Coronary artery (tissue), 2 donors: ENCODE data around the gene IFI27L2.

ENCODE experiments used
- DNase-seq: peaks from one replicate; pipeline ENCODE4 v3.0.0-alpha.2; 2017; ENCODE audit warnings: low spot score
- H3K27ac ChIP-seq, 2 donors: fragments of 200-600 bp; sonication (generic); one replicate each; pipeline ENCODE4 v1.5.1; 2016 to 2019
- H3K4me3 ChIP-seq: fragments of 200-600 bp; sonication (generic); 2 replicates; pipeline ENCODE4 v1.5.1; 2016; ENCODE audit warnings: mild to moderate bottlenecking, moderate library complexity
- TF ChIP-seq, protein P1 (sequence below): fragments of 200-600 bp; sonication (generic); IDR thresholded peaks from one replicate; pipeline ENCODE4 v1.5.1; 2019; ENCODE audit warnings: antibody characterized with exemption

IFI27L2 gene

DNA sequence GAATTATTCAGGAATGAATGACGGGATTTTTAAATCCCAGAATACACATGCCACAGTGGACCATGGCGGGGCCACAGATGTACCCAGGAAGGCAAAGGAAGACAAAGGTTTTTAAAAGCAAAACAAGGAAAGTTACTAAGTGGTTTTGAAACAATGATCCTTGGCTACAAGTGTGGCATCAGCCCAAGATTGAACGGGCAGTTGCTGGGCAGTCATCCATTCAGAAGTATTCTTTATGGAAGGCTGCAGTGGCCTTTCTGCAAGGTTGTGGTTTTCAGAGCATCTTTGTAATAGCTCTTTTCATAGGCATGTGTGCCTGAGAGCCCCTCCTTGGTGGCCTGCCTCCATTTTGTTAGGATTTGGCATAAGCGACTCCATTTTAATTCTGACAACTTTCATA lies 32.3 kb downstream of the IFI27L2 start:
- TF ChIP-seq, protein P1, sequence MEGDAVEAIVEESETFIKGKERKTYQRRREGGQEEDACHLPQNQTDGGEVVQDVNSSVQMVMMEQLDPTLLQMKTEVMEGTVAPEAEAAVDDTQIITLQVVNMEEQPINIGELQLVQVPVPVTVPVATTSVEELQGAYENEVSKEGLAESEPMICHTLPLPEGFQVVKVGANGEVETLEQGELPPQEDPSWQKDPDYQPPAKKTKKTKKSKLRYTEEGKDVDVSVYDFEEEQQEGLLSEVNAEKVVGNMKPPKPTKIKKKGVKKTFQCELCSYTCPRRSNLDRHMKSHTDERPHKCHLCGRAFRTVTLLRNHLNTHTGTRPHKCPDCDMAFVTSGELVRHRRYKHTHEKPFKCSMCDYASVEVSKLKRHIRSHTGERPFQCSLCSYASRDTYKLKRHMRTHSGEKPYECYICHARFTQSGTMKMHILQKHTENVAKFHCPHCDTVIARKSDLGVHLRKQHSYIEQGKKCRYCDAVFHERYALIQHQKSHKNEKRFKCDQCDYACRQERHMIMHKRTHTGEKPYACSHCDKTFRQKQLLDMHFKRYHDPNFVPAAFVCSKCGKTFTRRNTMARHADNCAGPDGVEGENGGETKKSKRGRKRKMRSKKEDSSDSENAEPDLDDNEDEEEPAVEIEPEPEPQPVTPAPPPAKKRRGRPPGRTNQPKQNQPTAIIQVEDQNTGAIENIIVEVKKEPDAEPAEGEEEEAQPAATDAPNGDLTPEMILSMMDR, result no peak
- DNase-seq, result no peak
- Histone ChIP-seq H3K27ac (no peak overlapping the region), H3K4me3 (no peak overlapping the region)

DNA sequence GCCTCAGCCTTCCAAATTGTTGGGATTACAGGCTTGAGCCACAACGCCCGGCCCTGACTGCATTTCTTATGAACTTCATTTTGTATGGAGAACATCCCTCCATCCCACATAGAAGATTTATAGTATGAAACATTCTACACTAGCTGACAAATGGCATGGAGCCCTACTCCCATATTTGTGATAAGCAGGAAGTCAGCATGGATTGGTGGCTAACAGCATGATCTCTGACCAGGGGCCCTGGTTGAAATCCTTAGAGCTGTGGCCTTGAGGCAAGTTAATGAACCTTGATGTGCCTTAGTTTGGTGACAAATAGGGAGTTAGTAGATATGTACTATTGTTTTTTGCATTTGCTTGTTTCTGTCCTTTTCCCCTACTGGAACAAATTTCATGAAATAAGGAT lies 36.0 kb downstream of the IFI27L2 start:
- TF ChIP-seq, protein P1, result no peak
- Histone ChIP-seq H3K4me3 (no peak overlapping the region), H3K27ac (no peak overlapping the region)
- DNase-seq, result no peak

DNA sequence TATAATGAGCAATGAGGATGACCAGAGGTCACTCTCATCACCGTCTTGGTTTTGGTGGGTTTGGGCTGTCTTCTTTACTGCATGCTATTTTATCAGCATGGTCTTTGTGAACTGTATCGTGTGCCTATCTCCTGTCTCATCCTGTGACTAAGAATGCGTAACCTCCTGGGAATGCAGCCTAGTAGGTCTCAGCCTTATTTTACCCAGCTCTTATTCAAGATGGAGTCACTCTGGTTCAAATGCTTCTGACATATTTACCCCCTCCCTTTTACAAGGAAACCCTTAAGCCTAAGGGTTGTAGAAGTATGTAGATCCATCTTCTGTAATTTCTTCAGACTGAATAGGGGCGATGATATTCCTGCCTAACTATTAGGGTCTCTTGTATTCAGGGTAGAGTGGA lies 39.9 kb downstream of the IFI27L2 start:
- Histone ChIP-seq H3K4me3 (no peak overlapping the region), H3K27ac (no peak overlapping the region)
- DNase-seq, result no peak
- TF ChIP-seq, protein P1, result no peak

DNA sequence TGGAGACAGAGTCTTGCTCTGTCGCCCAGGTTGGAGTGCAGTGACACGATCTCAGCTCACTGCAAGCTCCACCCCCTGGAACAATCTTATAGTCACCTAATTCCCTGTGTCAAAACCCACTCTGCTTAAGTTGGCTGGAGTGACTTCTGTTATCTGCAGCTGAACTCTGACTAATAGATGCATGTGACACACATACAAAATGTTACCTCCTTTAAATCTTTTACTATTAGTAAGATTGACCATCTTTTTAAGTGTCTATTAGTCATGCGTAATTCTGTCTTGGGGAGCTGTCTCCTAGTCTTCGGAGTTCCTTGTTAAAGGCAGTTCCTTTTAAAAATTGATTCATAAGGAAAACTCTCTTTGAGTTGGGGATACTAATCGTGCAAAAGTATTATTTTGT lies 40.9 kb downstream of the IFI27L2 start:
- Histone ChIP-seq H3K4me3 (no peak overlapping the region), H3K27ac (no peak overlapping the region)
- DNase-seq, result no peak
- TF ChIP-seq, protein P1, result no peak

DNA sequence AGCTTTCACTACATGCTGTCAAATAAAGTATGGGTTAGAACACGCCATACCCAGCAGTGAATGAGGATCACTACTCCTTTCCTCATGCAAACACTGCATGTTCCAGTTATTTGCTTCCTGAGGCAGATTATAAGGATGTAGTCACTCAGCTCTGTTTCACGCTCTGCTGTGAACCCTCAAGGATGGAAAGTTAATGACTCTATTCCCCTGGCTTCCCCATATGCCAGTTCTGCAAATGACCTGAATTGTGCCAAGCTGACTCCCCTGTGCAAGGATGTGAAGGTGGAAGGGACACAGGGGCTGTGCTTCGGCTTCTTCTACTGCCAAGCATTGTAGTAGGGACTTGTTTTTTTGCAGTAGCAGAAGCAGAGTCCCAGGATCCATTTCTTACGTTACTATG lies 41.5 kb downstream of the IFI27L2 start:
- Histone ChIP-seq H3K4me3 (no peak overlapping the region), H3K27ac (no peak overlapping the region)
- no peak for DNase-seq
- TF ChIP-seq, protein P1, result no peak

DNA sequence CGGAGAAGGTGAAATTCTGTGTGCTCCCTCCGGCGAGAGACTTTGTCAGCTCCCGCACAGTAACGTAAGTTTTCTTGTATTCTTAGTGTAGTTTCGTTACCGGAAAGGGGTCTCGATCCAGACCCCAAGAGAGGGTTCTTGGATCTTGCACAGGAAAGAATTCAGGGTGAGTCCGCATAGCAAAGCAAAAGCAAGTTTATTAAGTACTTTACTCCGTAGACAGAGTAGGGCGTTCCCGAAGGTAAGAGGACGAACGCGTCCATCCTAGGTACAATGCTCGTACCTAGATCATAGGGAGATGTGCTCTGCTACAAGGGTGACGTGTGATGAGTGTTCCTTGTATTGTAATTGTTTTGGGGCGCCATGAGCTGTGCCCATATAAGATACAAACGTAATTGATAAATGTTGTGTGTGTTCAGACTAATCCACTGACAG lies 48.0 kb downstream of the IFI27L2 start:
- Histone ChIP-seq H3K27ac (peak overlapping the region; percentile 92 to 98), H3K4me3 (peak overlapping the region; percentile 87)
- DNase-seq, result no peak
- TF ChIP-seq, protein P1, result no peak

DNA sequence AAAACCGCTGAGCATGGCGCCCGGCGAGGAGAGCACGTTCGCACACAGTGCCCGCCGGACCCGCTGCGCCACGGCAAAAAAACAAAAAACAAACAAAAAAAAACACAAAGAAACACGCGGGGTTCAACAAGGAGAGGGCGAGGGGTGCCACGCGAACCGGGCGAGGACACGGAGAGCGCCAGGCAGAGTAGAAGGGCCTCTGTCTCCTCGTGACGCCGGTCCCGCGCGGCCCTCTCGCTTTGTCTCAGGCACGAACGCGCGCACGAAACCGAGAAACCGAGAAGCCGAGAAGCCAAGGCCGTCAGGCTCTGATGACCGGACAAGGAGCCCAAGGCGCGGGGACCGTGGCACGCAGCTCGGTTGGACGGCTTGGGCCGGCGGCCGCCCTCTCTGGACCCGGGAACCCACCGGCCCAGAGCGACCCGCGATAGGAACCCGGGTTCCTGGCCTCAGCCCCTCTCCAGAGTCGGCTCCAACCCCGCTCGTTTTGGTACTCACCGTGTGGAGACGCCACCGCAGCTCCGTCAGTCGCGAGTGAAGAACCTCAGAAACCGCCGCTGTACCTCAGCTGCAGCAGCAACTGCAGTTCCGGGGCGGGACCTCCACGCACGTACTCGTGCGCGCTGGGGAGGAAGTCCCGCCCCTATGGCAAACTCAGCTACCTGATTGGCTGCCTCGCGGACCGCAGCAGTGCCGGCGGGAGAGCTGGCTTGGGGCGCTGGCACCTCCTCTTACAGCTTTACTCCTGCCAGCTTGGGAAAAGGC lies 48.6 kb downstream of the IFI27L2 start, which contains the start of the genes DDX24 and IFI27L1:
TSS of gene DDX24 (minus strand) at position 582 of the 765 bp plus-strand sequence. CDS start 1,460 bp downstream, outside the sequence.
TSS of gene IFI27L1 (plus strand) at position 690 of the 765 bp plus-strand sequence. CDS start 15,628 bp downstream, outside the sequence.
- peak; percentile 95 for DNase-seq
- TF ChIP-seq, protein P1, result no peak
- Histone ChIP-seq H3K4me3 (peak within 1 kb of the TSS; percentile 87), H3K27ac (peak within 1 kb of the TSS; percentile 92 to 98)
